ENCODE data around the gene FOXD2.

The FOXD2 gene

DNA sequence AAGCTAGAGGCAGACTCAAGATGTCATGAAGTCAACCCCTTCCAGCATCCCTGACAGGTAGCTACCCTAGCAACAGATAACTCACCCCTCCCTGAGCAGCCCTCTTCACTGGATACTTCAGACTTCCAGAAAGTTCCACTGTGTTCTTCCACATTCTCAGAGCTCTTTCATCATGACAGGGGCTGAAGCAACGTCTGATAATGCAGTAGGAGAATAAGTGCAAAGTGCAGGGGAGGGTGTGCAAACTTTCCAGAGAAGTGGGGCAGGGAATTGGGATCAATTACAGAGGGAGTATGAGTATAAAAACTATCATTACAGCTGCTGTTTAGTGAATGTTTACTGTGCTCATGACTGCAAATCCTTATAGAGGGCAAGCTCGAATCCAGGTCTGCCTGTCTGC lies 48.1 kb upstream of the FOXD2 start:
- no peak for ATAC-seq
- no peak for TF ChIP-seq POU6F1 (CRISPR knock-in tag; IDR thresholded peaks at IDR 0.05; ENCODE audit: borderline replicate concordance, low read depth)
- TF ChIP-seq ZC3H10 (CRISPR knock-in tag; IDR thresholded peaks at IDR 0.05), result no peak
- no peak for TF ChIP-seq ZFP3 (CRISPR knock-in tag; IDR thresholded peaks at IDR 0.05)
- no peak for TF ChIP-seq RARB (CRISPR knock-in tag; IDR thresholded peaks at IDR 0.05)
- TF ChIP-seq ISL1 (CRISPR knock-in tag; IDR thresholded peaks at IDR 0.05), result no peak
- TF ChIP-seq, protein P1, sequence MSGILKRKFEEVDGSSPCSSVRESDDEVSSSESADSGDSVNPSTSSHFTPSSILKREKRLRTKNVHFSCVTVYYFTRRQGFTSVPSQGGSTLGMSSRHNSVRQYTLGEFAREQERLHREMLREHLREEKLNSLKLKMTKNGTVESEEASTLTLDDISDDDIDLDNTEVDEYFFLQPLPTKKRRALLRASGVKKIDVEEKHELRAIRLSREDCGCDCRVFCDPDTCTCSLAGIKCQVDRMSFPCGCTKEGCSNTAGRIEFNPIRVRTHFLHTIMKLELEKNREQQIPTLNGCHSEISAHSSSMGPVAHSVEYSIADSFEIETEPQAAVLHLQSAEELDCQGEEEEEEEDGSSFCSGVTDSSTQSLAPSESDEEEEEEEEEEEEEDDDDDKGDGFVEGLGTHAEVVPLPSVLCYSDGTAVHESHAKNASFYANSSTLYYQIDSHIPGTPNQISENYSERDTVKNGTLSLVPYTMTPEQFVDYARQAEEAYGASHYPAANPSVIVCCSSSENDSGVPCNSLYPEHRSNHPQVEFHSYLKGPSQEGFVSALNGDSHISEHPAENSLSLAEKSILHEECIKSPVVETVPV (CRISPR knock-in tag; IDR thresholded peaks at IDR 0.05), result no peak
- no peak for TF ChIP-seq ZNF70 (CRISPR knock-in tag; IDR thresholded peaks at IDR 0.05)
- TF ChIP-seq GLIS3 (CRISPR knock-in tag; IDR thresholded peaks at IDR 0.05), result no peak
- TF ChIP-seq ZNF565 (CRISPR knock-in tag; conservative IDR thresholded peaks at IDR 0.05; ENCODE audit: low read depth), result no peak
- TF ChIP-seq OSR1 (CRISPR knock-in tag; IDR thresholded peaks at IDR 0.05), result no peak
- no peak for TF ChIP-seq BACH2 (CRISPR knock-in tag; IDR thresholded peaks at IDR 0.05; ENCODE audit: borderline replicate concordance)
- TF ChIP-seq ESRRG (CRISPR knock-in tag; IDR thresholded peaks at IDR 0.05), result no peak
- TF ChIP-seq TCF4 (CRISPR knock-in tag; IDR thresholded peaks at IDR 0.05; ENCODE audit: borderline replicate concordance), result no peak
- TF ChIP-seq PATZ1 (CRISPR knock-in tag; IDR thresholded peaks at IDR 0.05; ENCODE audit: borderline replicate concordance), result no peak
- no peak for TF ChIP-seq TOX (CRISPR knock-in tag; IDR thresholded peaks at IDR 0.05; ENCODE audit: borderline replicate concordance)

DNA sequence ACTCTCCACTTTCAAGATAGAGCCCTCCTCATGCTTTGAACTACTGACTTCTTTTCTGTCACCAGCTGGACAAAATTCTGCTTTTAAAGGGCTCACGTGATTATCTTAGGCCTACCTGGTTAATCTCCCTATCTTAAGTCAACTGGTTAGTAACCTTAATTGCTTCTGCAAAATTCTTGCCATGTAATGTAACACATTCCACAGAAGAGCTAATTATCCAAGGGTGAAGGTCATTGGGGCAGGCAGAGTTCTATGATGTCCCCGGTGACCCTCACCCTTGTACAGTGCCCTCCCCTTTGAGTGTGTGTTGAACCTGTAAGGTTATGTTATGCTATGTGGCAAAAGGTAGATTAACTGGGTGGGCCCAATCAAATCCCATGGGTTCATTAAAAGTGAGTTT lies 47.0 kb upstream of the FOXD2 start:
- TF ChIP-seq ESRRG (CRISPR knock-in tag; IDR thresholded peaks at IDR 0.05), result no peak
- ATAC-seq, result no peak

GRCh38 chr1:47393141-47393540 lies 44.7 kb upstream of the FOXD2 start:
- no peak for ATAC-seq
- TF ChIP-seq TSHZ2 (CRISPR knock-in tag; IDR thresholded peaks at IDR 0.05), result no peak
- TF ChIP-seq RARB (CRISPR knock-in tag; IDR thresholded peaks at IDR 0.05), result no peak
- TF ChIP-seq PATZ1 (CRISPR knock-in tag; IDR thresholded peaks at IDR 0.05; ENCODE audit: borderline replicate concordance), result no peak
- TF ChIP-seq CREB5 (CRISPR knock-in tag; IDR thresholded peaks at IDR 0.05; ENCODE audit: low read depth), result no peak
- no peak for TF ChIP-seq OSR1 (CRISPR knock-in tag; IDR thresholded peaks at IDR 0.05)

- ATAC-seq, result no peak
- no peak for TF ChIP-seq PATZ1 (CRISPR knock-in tag; IDR thresholded peaks at IDR 0.05; ENCODE audit: borderline replicate concordance)
- TF ChIP-seq TCF4 (CRISPR knock-in tag; IDR thresholded peaks at IDR 0.05; ENCODE audit: borderline replicate concordance), result no peak
- no peak for TF ChIP-seq ZFP30 (CRISPR knock-in tag; IDR thresholded peaks at IDR 0.05)
- TF ChIP-seq GLIS3 (CRISPR knock-in tag; IDR thresholded peaks at IDR 0.05), result no peak
- TF ChIP-seq BACH2 (CRISPR knock-in tag; IDR thresholded peaks at IDR 0.05; ENCODE audit: borderline replicate concordance), result no peak
- TF ChIP-seq SNAI2 (CRISPR knock-in tag; IDR thresholded peaks at IDR 0.05), result no peak
- no peak for TF ChIP-seq ARNTL (CRISPR knock-in tag; IDR thresholded peaks at IDR 0.05; ENCODE audit: borderline replicate concordance, low read depth)
- TF ChIP-seq TOX (CRISPR knock-in tag; IDR thresholded peaks at IDR 0.05; ENCODE audit: borderline replicate concordance), result no peak
- TF ChIP-seq CREB5 (CRISPR knock-in tag; IDR thresholded peaks at IDR 0.05; ENCODE audit: low read depth), result no peak
- no peak for TF ChIP-seq CSDC2 (CRISPR knock-in tag; IDR thresholded peaks at IDR 0.05)
- no peak for TF ChIP-seq ESRRG (CRISPR knock-in tag; IDR thresholded peaks at IDR 0.05)
- TF ChIP-seq PPARA (CRISPR knock-in tag; IDR thresholded peaks at IDR 0.05; ENCODE audit: borderline replicate concordance), result no peak
- no peak for TF ChIP-seq ISL1 (CRISPR knock-in tag; IDR thresholded peaks at IDR 0.05)
Measured at GRCh38 chr1:47395433-47395832, 42.4 kb upstream of the FOXD2 start.

Measured in SK-N-SH treated with all-trans-retinoic acid at 6 μM for 48 hours (cell line).